ENCODE data around the gene CAPRIN1. TPM values are rescaled to one million over a fixed set of nuclear protein-coding genes. Genes with fewer than 3 reads are reported as not detected.

CAPRIN1 gene
- polyA plus RNA-seq, 2 of the 4 experiments (the other 2 are of a cell fraction) = 159 to 255 TPM

DNA sequence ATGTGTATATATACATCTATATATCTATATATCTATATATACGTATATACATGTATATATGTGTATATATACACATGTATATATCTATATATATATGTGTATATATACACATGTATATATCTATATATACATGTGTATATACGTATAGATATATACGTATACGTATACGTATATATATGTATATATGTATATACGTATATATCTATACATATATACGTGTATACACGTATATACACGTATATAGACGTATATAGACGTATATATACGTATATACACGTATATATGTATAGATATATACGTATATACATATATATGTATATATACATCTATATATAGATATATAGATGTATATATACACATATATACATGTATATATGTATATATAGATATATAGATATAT, 25.1 kb upstream of the CAPRIN1 start:
- Histone ChIP-seq H3K4me2 (no peak overlapping the region), H3K27ac (no peak overlapping the region), H3K4me1 (peaks cover 14% of the 10 kb centered on the region), H3K4me3 (no peak overlapping the region), H3K9me3 (peaks cover 2% of the 10 kb centered on the region; the same call in 1 of the 3 replicates)
- CTCF ChIA-PET = interaction anchor here (1.4 kb wide), 1 partner anchor 39 kb away, joined by 3 read pairs; no protein-coding TSS in a partner anchor
- no peak for DNase-seq (ENCODE audit: low read depth in 1 of 2, low spot score in 1 of 2)
- FAIRE-seq = no peak
- 44% methylated on average over 14 of the region's 14 CpGs for WGBS (ENCODE audit: missing lambda C conversion rate)
- no peak for ATAC-seq
- POLR2A ChIA-PET = no interaction called here
- no peak for TF ChIP-seq HDAC2 (IDR thresholded peaks at IDR 0.05)
- TF ChIP-seq JUNB (IDR thresholded peaks at IDR 0.05) = no peak
- no peak for TF ChIP-seq SREBF2 (IDR thresholded peaks at IDR 0.05)
- TF ChIP-seq EHF (CRISPR knock-in tag; IDR thresholded peaks at IDR 0.05) = no peak
- TF ChIP-seq, protein P1, sequence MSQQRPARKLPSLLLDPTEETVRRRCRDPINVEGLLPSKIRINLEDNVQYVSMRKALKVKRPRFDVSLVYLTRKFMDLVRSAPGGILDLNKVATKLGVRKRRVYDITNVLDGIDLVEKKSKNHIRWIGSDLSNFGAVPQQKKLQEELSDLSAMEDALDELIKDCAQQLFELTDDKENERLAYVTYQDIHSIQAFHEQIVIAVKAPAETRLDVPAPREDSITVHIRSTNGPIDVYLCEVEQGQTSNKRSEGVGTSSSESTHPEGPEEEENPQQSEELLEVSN (IDR thresholded peaks at IDR 0.05; ENCODE audit: borderline replicate concordance, low read depth) = no peak
- TF ChIP-seq MAFK (IDR thresholded peaks at IDR 0.05; ENCODE audit: partially characterized antibody) = no peak
- TF ChIP-seq ZNF302 (CRISPR knock-in tag; IDR thresholded peaks at IDR 0.05) = no peak
- TF ChIP-seq CEBPB (IDR thresholded peaks at IDR 0.05) = no peak
- TF ChIP-seq, protein P2, sequence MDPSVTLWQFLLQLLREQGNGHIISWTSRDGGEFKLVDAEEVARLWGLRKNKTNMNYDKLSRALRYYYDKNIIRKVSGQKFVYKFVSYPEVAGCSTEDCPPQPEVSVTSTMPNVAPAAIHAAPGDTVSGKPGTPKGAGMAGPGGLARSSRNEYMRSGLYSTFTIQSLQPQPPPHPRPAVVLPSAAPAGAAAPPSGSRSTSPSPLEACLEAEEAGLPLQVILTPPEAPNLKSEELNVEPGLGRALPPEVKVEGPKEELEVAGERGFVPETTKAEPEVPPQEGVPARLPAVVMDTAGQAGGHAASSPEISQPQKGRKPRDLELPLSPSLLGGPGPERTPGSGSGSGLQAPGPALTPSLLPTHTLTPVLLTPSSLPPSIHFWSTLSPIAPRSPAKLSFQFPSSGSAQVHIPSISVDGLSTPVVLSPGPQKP (IDR thresholded peaks at IDR 0.05; ENCODE audit: low read depth, low read length) = no peak
- no peak for TF ChIP-seq CHD2 (IDR thresholded peaks at IDR 0.05; ENCODE audit: low read length, partially characterized antibody)
- no peak for TF ChIP-seq NPAS2 (CRISPR knock-in tag; IDR thresholded peaks at IDR 0.05; ENCODE audit: borderline replicate concordance)
- TF ChIP-seq CHD4 (IDR thresholded peaks at IDR 0.05; ENCODE audit: borderline replicate concordance) = no peak
- TF ChIP-seq, protein P3, sequence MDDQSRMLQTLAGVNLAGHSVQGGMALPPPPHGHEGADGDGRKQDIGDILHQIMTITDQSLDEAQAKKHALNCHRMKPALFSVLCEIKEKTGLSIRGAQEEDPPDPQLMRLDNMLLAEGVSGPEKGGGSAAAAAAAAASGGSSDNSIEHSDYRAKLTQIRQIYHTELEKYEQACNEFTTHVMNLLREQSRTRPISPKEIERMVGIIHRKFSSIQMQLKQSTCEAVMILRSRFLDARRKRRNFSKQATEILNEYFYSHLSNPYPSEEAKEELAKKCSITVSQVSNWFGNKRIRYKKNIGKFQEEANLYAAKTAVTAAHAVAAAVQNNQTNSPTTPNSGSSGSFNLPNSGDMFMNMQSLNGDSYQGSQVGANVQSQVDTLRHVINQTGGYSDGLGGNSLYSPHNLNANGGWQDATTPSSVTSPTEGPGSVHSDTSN (IDR thresholded peaks at IDR 0.05) = no peak
- TF ChIP-seq ZFP36 (IDR thresholded peaks at IDR 0.05; ENCODE audit: borderline replicate concordance, partially characterized antibody) = no peak

DNA sequence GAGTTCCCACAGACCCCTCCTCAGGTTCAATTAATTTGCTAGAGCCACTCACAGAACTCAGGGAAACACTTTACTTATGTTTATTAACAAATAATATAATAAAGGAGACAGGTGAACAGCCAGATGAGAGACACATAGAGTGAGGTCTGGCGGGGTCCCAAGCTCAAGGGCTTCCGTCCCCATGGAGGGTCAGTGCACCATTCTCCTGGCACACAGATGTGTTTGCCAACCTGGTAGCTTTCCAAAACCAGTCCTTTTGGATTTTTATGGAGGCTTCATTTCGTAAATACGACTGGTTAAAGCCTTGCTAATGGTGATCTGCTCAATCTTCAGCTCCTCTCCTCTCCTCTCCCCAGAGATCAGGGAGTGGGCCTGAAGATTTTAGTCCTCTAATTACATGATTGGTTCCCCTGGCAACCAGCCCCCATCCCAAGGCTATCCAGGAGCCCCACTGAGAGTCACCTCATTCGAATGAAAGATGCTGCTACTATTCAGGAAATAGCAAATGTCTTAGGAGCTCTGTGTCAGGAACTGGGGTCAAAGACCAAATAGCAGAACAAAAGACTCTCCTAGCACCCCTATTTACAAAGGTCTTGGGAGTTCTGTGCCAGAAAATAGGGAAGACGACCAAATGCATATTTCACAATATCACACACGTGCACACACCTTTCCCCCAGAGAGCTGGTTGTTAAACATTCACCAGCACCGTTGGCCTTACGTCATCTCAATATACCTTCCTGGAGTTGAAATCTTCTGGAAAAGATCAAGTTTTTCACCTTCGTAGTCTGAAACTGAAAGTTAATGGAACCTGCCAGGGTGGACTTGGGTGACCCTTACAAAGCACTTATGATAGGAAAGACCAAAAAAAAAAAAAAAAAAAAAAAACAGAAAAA, 23.8 kb upstream of the CAPRIN1 start:
- 42% methylated on average over 10 of the region's 10 CpGs for WGBS (ENCODE audit: missing lambda C conversion rate)
- H3K27ac ChIP-seq = peak overlapping the region in 1 of 2 experiments; percentile 63; a peak in 3 of 6 replicates
- ChIA-PET POLR2A (no interaction called here), CTCF (interaction anchor here (0.8 to 3.1 kb wide), 3 partner anchors 31 to 197 kb away, joined by 3 to 15 read pairs (median 3); no protein-coding TSS in a partner anchor)
- no peak overlapping the region for H3K4me3 ChIP-seq
- FAIRE-seq (no peak), ATAC-seq (peak in 1 of 2 experiments; percentile 34; a peak in 2 of 6 replicates), DNase-seq (ENCODE audit: low read depth in 1 of 2, low spot score in 1 of 2) (peak in 1 of 2 experiments; percentile 35)
- TF ChIP-seq TFCP2L1 (CRISPR knock-in tag; IDR thresholded peaks at IDR 0.05) (no peak), CHD4 (IDR thresholded peaks at IDR 0.05; ENCODE audit: borderline replicate concordance) (no peak), BHLHE40 (IDR thresholded peaks at IDR 0.05; ENCODE audit: low read depth, low read length) (0 out of 2 replicates have a peak, but pooled peaks have one; percentile 41), FOSB (CRISPR knock-in tag; IDR thresholded peaks at IDR 0.05) (no peak), RFX5 (IDR thresholded peaks at IDR 0.05) (no peak), NFE2L2 (conservative IDR thresholded peaks at IDR 0.05; ENCODE audit: low read length) (no peak), MAZ (IDR thresholded peaks at IDR 0.05; ENCODE audit: borderline replicate concordance, low read depth, low read length) (no peak), HOXA7 (CRISPR knock-in tag; IDR thresholded peaks at IDR 0.05) (no peak), ESRRA (IDR thresholded peaks at IDR 0.05; ENCODE audit: borderline replicate concordance, low read length) (no peak), GATA3 (IDR thresholded peaks at IDR 0.05; ENCODE audit: borderline replicate concordance) (no peak), FOSL2 (IDR thresholded peaks at IDR 0.05) (no peak), FOSL2 (CRISPR knock-in tag; IDR thresholded peaks at IDR 0.05) (no peak), EHF (CRISPR knock-in tag; IDR thresholded peaks at IDR 0.05) (no peak), JUN (IDR thresholded peaks at IDR 0.05) (no peak), PHF8 (IDR thresholded peaks at IDR 0.05; ENCODE audit: borderline replicate concordance, low read depth) (no peak), CEBPB (IDR thresholded peaks at IDR 0.05) (peak; percentile 37 to 50; a peak in 2 of 4 replicates)
- TF ChIP-seq, protein P2 (IDR thresholded peaks at IDR 0.05; ENCODE audit: low read depth, low read length) = no peak
- no peaks in the 10 kb centered on the region for H3K9me3 ChIP-seq
- H3K4me1 ChIP-seq = peaks cover 14% of the 10 kb centered on the region
- peak overlapping the region; percentile 56 for H3K4me2 ChIP-seq
